NCI-H2196 treated with DMSO at 0.1 percent for 48 hours (cell line): ENCODE measurements around the gene GFRA1.

Experiments
- DNase-seq: peaks from one replicate; lab custom pipeline; 2025; ENCODE audit not compliant: unreplicated experiment; lab: John Stamatoyannopoulos, UW

The GFRA1 gene

DNA sequence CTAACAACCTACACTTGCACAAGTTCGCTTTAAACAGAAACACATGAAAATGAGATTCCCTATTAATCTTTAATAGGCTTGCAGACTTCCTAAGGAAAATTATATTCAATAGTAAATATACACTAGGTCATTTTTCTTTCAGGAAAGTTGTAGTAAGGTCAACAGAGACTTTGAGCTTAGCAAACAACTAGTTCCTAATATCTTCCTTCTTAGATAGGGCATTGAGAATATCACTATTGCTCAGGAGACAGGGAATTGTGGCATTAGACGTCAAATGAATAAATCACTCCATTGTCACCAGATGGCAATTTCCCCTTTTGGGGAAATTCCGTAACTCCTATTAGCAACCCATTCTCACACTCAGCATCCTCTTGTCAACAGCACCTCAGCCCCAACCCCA is 164.9 kb downstream of the GFRA1 start:
- DNase-seq = no peak

DNA sequence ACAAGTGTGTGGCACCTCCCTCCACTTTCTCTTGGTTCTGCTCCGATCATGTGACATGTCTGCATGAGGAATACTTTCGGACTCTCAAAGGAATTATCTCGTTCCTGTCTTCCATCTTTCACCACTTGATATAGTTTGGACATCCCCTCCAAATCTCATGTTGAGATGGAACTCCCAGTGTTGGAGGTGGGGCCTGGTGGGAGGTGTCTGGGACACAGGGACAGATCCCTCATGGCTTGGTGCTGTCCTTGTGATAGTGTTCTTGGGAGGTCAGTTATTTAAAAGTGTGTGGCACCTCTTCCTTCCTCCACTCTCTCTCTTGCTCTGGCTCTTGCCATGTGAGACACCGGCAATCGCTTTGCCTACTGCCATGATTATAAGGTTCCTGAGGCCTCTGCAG is 166.4 kb downstream of the GFRA1 start:
- no peak for DNase-seq

DNA sequence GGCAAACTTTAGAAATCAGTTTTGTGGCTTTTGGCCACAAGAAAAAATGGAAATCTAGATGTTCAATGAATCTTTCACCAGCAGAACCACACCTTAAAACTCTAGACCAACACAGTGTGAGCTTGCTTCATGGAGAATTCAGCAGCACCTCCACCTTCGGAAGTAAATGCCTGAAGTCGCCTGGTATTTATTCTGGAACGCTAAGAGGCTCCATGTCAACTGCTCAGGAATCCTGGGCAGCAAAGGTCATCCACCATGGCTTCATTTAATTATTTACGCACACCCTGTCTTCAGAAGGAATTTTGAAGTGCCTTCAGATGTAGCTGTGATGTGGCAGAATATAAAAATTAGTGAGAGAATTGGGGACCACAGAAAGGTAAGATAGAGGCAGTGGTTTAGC is 167.7 kb downstream of the GFRA1 start:
- no peak for DNase-seq

DNA sequence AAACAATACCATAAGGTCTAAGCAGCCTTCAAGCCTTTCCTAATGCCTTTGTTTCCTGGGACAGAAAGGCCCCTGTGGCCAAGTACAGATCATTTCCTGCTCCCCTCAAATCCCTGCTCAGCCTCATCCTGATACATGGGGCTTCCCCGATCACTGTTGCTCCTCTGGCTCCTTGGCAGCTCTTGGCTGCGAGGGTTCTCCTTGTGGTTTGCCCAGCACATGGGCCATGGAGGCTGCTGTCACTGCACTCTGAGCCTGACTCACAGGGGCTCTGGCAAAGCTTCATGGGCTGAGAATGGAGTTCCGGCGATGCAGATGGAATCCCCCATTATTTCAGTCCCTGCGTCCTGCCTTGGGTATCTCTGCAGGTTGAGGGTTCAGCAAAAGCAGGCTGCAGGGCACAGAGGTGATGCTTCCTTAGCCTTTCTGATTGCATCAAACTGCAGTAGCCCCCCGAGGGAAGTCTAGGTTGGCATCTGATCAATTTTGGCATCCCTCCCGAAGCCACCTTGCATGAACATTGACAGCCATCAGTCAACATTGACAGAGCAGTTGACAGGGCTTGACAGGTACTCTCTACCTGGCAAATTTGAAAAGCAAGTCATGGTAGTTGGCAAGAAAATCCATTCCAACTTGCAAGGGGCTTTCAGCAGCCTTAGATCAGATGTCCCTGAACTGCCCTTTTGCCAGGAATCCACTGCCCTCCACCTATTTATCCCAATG is 168.6 kb downstream of the GFRA1 start:
- no peak for DNase-seq

DNA sequence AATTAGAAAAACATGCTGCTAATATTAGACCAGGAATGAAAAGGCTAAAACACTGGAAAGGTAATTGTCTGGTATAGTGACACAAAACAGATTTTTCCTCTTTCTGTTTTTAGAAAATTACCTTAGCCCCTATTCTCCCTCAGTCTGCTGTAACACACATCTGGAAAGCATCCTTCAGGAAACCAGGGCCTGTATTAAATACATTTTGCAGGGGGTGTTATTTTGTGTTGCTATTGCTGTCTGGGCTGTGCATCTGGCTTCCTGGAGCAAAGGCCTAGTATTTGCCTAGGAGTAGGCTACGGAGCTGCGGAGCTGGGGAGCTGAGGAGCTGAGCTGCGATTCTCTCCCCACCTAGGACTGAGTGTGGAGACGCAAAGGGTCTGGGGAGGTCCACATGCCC is 169.3 kb downstream of the GFRA1 start:
- DNase-seq = no peak

DNA sequence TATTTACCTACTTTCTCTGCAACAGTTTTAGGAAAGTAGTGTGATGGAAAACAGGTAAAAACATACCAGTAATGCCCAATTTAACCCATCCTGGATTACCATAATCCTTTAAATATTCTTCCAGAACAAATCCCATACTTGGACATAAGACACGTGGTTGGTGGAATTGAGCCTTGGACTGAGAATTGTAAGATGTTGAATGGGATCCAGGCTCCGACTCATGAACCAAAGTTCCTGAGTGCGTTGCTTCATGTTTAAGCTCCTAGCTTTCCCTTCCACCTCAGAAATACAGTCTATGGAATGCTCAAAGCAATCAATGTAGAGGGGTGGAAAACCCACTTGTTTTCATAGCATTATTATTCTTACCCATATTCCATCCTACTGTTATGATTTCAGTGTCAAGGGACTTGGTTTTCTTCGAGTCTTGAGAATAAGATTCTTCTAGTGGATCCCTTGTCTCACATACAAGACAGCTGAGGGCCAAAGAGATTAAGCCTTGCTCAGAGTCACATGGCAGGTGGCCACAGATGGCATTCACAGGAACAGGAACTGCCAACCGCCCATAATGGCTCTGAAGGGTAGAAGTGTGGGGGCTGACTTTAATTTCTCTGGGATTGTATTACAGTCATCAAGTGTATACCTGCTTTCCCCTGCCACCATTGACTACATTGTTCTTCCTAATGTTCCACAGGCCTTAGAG is 171.2 kb downstream of the GFRA1 start:
- no peak for DNase-seq

DNA sequence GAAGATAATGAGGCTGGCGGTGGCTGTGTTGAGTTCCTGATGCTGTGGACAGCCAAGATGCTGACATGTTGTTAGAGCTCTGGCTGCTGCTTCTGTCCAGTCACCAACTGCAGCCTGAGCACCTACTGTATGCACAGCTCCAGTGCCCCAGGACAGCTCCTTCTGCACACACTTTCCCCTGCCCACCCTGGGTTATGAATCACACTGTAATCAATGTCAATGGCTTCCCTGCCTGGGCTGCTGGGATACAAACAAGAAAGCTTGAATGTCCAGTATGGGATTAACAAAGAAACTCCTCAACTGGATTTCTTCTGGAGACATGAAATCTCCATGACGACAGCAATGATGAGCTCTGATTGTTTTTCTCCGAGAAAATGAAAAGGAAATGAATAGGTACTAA is 172.0 kb downstream of the GFRA1 start:
- DNase-seq = no peak

DNA sequence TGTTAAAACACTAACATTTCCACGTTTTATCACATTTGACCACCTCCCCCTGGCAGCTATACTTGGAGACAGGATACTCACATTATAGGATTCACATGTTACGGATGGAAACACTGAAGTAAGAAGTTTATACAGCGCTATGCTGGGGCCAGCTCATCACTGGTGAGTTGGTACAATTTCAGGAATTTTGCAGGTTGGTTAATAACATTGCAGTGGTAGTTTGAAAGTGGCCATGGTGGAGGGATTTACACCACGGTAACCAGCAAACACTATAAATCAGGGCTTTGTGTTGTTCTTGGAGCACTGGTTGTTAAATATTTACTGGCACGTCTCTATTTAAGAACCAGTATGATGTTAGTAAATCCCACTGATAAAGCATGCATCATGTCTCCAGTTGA is 174.0 kb downstream of the GFRA1 start:
- no peak for DNase-seq

DNA sequence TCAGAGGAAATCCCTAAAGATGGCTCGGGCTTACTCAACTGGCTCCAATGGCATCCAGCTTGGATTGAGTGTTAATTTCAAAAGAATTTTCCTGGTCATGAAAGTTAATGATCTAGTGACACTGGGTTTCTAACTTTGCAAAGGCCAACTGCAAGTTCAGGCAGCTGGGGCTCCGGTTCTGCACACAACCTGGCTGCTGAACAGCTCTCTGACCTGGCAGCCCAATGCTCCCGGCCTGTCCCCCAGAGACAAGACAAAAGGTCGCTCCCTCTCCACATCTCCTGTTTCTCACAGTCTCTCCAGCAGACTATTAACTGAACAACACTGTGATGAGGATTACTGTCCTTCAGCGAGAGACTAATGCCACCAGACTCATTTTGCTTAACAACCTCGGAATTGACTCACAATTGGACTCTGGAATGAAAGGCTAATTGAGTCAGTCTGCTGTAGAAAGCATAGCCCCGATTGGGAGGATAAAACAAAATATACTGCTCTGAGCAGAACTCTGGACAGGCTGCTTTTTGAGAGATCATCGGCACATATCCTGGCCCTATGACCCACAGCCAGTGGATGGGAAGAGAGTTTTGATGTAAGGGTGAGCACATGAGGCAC is 174.5 kb downstream of the GFRA1 start:
- no peak for DNase-seq

DNA sequence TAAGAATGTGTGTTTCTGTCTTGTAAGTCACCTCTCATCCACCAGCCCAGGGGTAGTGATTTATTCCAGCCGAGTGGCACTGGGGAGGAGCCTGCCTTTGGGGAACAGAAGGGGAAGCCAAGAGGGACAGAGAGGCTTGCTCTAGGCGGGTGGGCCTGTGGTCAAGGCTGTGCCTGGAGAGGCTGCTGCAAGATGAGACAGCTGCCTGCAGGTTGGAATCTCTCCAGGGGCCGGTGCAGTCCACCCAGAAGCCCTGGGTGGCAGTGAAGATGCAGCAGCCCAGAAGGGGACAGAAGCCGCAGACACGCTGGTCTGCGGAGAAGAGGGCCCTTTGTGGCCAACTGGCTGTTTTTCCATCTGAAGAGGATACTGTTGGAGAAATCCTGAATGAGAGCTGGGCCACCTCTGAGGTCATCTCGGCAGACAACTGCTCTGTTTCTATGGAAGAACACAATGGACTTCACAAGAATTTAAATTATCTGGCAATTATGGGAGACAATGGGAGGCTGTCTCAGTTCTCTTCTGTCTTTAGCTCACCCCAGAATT is 175.7 kb downstream of the GFRA1 start:
- DNase-seq = no peak

DNA sequence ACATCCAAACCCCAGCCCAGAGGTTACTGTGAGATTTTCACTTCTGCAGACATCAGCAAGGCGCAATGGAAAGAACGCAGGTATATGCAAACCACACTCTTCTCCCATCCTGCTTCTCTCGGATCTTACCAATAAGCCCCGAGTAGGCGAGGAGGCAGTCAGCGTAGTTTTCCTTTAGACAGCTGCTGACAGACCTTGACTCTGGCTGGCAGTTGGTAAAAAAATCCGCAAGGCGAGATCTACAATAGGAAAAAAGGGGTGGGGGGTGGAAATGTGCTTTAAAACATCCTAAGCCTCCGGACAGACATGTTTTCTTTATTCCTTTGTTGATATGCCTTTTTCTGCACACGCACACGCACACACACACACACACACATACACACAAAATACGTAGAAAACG is 176.5 kb downstream of the GFRA1 start:
- no peak for DNase-seq

DNA sequence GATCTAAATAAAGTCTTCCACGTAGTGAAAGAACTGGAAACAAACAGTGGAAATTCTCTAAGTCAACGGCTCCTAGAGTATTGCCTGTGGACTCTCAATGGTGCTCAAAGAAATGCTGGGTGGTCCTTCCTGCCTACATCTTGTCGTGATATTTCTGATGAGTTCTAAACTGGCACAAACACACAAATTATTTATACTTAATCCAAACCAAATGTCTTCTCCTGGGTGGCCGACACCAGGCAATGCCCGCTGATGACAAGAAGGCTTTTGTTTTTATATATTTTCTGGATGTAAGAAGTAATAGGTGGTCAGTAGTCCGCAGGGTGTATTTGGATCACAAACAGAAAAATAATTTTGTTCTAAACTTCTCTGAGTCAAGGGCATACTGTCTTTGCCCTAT is 178.7 kb downstream of the GFRA1 start:
- no peak for DNase-seq

DNA sequence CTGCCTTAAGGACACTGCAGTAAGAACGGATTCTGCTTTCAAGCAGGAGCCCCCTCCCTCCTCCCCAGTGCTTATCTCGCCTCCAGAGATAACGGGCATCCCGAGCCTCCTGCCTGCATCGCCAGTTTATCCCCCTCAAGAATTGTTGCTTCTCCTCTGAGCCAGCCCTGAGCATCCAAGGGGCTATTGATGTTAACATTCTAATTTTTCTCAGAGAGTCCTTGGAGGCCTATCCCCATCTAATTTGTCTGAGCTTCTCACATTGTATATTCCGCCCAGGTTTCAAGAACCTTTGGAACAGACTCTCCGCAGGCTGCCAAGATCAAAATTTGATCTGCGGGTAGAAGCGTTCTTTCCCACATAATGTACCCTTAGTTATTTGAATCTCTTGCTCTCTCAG is 180.0 kb downstream of the GFRA1 start:
- DNase-seq = no peak

DNA sequence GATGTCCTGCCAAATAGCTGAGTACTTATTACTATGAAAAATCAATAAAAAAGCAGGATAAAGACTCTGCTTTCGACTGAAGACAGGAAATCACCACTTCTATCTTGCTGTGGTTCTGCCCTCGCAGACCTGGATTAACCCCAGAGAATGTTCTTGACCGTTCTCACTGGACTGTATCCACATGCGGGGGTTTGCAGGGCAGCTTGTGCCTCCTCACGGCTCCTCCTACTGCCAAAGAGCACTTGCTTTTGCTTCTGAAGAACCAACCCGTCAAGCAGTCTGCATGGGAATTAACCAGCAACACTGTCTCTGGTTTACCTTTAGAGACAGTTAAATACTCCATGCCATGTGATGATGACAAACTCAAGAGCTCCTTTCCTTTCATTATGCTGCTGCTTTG is 184.0 kb downstream of the GFRA1 start:
- no peak for DNase-seq

DNA sequence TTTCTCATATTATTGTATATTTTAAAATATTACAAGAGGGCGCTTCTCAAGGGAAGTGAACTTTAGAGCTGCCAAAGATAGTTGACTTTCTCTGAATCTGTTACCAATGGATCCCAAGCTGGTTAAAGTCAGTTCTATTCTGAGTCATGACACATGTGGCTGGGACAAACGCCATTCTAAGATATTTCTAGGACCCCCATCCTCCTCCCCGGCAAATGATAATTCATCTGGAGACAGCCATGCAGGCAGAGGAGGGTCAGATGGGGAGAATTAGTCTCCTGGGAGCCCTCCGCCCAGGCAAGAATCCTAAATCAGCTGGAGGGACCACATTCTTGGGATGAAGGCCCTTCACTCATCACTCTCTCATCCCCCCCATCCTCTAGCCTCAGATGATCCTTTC is 187.7 kb downstream of the GFRA1 start:
- DNase-seq = no peak

DNA sequence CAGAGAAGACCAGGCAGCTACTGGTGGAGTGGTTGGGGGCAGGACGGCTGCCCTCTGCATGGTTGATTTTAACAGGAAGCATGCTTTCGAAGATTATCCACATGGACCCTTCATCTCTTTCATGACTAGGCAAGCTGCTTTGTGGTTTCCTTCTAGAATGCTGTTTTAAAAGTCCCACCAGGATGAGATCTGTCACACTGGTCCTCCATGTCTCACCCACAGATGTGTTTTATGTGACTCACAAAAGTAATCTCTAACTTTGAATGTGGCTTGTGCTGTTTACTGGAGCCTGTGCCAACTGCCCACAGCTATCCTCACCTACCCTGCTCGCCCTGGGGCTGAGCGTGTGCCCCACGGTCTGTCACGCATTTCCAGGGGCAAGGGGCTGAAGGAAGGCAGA is 188.8 kb downstream of the GFRA1 start:
- DNase-seq = no peak

DNA sequence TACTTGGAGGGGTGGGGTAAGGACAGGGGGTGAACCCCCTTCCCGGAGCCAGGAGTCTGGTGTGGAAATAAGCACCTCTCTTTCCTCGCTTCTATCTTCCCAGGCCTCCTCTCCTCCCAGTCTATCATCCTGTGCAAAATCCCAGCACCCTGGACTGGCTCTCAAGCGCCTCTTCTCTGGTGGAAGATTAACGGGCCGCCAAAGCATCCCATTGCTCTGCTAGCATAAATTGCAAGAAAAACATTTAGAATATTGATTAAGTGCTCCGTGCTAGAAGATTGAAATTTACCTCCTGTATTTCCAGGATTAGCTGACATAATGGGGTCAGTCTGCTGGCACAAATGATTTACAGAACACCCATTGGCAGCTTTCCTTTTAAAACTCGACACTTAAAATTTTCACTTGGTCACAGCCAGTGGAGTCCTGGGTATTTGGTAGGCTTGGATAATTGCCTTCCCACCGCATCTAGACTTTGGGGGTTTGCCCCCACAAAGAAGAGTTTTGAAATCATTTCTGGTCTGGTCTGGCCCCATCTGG is 189.7 kb downstream of the GFRA1 start:
- DNase-seq = no peak

DNA sequence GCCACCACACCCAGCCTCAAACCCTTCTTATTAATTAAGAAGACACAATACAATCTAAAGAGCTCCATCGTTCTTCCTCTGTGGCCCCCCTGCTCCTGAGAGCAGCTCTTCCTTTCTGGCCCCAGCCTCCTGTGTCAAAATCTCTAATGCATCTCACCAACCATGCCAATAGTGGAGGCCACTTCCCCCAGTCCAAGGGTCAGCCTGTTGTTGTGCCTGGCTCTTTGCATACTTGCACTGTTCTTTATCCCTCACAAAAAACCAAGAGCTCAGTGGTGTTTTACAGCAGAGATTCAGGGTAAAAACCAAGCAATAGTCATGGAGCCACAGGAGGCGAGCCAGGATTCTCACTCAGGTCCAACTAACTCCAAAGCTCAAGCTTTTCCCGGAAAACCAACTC is 190.2 kb downstream of the GFRA1 start:
- no peak for DNase-seq

DNA sequence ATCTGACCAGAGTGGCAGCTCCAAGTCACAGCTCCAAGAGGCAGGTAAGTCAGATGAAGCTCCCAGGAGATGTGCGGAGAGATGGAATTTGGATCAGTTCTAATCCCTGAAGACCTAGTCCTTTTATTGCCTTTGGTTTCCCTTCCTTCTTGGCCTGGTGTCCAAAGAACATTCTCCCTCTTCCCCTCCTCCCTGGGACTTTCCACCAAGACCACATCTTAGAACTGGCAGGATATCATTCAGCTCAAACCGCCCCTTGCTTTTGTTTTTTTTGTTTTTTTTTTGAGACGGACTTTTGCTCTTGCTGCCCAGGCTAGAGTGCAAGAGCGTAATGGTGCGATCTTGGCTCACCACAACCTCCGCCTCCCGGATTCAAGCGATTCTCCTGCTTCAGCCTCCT is 190.8 kb downstream of the GFRA1 start:
- DNase-seq = no peak

DNA sequence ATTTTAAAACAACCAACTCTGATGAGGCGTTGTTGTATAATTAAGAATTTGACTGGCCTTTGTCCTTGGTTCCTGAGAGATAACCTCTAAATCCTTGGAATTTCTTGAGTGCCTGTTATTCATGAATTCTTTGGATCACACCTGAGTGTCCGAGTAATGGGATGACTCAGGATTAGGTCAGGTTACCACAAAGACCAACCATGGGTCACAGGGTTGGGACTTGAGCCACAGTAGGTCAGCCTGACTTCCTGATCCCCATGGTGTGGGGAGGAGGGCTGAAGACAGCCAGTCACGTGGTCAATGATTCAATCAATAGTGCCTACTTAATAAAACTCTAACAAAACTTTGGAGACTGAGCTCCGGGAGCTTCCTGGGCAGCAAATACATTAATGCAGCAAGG is 192.5 kb downstream of the GFRA1 start:
- no peak for DNase-seq

DNA sequence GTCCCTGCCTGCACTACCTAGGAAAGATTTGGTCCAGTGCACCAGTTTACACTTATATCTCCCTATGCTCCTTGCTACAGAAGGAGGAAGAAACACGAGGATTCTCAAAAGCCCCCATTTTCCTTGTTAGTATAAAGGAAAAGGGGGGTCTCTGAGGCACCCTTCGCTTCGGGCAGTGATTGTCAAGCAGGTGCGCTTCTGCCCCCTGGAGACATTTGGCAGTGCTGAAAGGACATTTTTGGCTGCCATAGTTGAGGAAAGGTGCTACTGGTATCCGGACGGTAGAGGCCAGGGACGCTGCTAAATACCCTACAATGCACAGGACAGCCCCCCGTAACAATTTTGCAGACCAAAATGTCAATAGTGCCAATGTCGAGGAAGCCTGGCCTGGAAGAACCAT is 193.7 kb downstream of the GFRA1 start:
- no peak for DNase-seq

DNA sequence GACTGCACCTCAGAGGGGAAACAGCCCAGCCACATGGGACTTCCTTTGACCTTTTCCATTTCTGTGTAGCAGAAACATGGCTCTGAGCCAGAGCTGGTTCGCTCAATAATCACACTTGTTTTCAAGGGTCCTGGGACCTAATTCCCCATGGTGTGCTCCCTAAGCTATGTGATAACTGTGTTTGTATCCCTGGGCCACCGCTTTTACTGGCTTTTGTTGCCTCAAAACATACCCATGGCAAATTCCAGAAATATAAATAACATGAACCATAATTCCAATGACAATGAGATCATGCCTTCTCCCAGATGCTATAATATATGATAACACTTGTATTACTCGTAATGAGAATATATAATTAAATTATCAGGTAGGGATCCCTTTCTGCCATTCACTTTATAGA is 196.4 kb downstream of the GFRA1 start:
- DNase-seq = no peak
